CD14-positive monocyte (primary cell): ENCODE measurements around the gene BSND. TPM values are rescaled to one million over a fixed set of nuclear protein-coding genes. Genes with fewer than 3 reads are reported as not detected.
A peak's percentile ranks its signal among the peaks of the same experiment; 100 is the strongest.

Experiments
- DNase-seq, 3 donors: peaks; one replicate each; pipeline ENCODE4 v3.0.0-alpha.2; 2011 to 2022
- H2AFZ ChIP-seq: 2 replicates; pipeline ENCODE4 v1.6.0; 2012; ENCODE audit warnings: mild to moderate bottlenecking, low read depth, low read length, inconsistent platforms; ENCODE audit not compliant: insufficient read depth, poor library complexity, severe bottlenecking
- H3K27ac ChIP-seq, 2 donors: 1 replicate in 1 of 2; 2 replicates in 1 of 2; pipeline ENCODE4 v1.5.1; 2012 to 2013; ENCODE audit warnings: low read length in 2 of 2, control low read depth in 1 of 2, inconsistent platforms in 1 of 2, low read depth in 1 of 2, mild to moderate bottlenecking in 1 of 2
- H3K27me3 ChIP-seq, 2 donors: one replicate each; pipeline versions ENCODE4 v1.6.0 to v1.6.1; 2011 to 2013; ENCODE audit warnings: low read length in 2 of 2; ENCODE audit not compliant: control insufficient read depth in 2 of 2, insufficient read depth in 2 of 2
- H3K36me3 ChIP-seq, 2 donors: replicated peaks in 1 of 2; 1 replicate in 1 of 2; 2 replicates in 1 of 2; pipeline versions ENCODE4 v1.5.1 to v1.6.1; 2012 to 2013; ENCODE audit warnings: low read length in 2 of 2, control low read depth in 1 of 2, inconsistent platforms in 1 of 2, mild to moderate bottlenecking in 1 of 2; ENCODE audit not compliant: insufficient read depth in 2 of 2, control insufficient read depth in 1 of 2
- H3K4me1 ChIP-seq, 2 donors: 1 replicate in 1 of 2; 2 replicates in 1 of 2; pipeline versions ENCODE4 v1.5.1 to v1.6.1; 2012 to 2013; ENCODE audit warnings: low read length in 2 of 2, control low read depth in 1 of 2, inconsistent platforms in 1 of 2, mild to moderate bottlenecking in 1 of 2, moderate library complexity in 1 of 2; ENCODE audit not compliant: insufficient read depth in 2 of 2, control insufficient read depth in 1 of 2
- H3K4me2 ChIP-seq: replicated peaks from 2 replicates; pipeline ENCODE3; 2012; ENCODE audit warnings: low read length, moderate library complexity, mild to moderate bottlenecking; ENCODE audit not compliant: poor library complexity, severe bottlenecking; ENCODE audit errors: extremely low read depth
- H3K4me3 ChIP-seq, 3 experiments: fragments of 200-600 bp in 1 of 3; sonication (generic) in 1 of 3; replicated peaks in 1 of 3; 1 replicate in 2 of 3; 2 replicates in 1 of 3; pipeline ENCODE4 v1.5.1; 2011 to 2013; ENCODE audit warnings: low read length in 3 of 3, mild to moderate bottlenecking in 3 of 3, control low read depth in 2 of 3, low read depth in 2 of 3, inconsistent platforms in 1 of 3, moderate library complexity in 1 of 3
- H3K79me2 ChIP-seq: 2 replicates; pipeline ENCODE4 v1.6.0; 2012; ENCODE audit warnings: mild to moderate bottlenecking, control low read depth, inconsistent platforms, low read length, moderate library complexity; ENCODE audit not compliant: insufficient read depth
- H3K9ac ChIP-seq: 2 replicates; pipeline ENCODE4 v1.6.0; 2017; ENCODE audit warnings: low read length, mild to moderate bottlenecking; ENCODE audit not compliant: insufficient read depth, poor library complexity, severe bottlenecking
- H3K9me3 ChIP-seq, 2 donors: replicated peaks in 1 of 2; 1 replicate in 1 of 2; 2 replicates in 1 of 2; pipeline versions ENCODE4 v1.5.1 to v1.6.1; 2012 to 2013; ENCODE audit warnings: low read length in 2 of 2, control low read depth in 1 of 2; ENCODE audit not compliant: control insufficient read depth in 1 of 2, insufficient read depth in 1 of 2
- H4K20me1 ChIP-seq: 2 replicates; pipeline ENCODE4 v1.6.0; 2012; ENCODE audit warnings: mild to moderate bottlenecking, low read length, control low read depth, moderate library complexity; ENCODE audit not compliant: insufficient read depth
- H3K27ac Mint-ChIP-seq, 7 donors: one replicate each; pipeline ENCODE4 v1.8.0; 2020; ENCODE audit warnings: mild to moderate bottlenecking in 7 of 7, mixed read lengths in 7 of 7, moderate library complexity in 6 of 7, inconsistent platforms in 2 of 7
- H3K27me3 Mint-ChIP-seq, 3 donors: one replicate each; pipeline ENCODE4 v1.8.0; 2021 to 2022; ENCODE audit warnings: low read depth in 3 of 3, mild to moderate bottlenecking in 3 of 3, mixed read lengths in 3 of 3, moderate library complexity in 3 of 3, inconsistent platforms in 1 of 3
- H3K36me3 Mint-ChIP-seq, 2 donors: one replicate each; pipeline ENCODE4 v1.8.0; 2020; ENCODE audit warnings: mixed read lengths in 2 of 2, inconsistent platforms in 1 of 2, mild to moderate bottlenecking in 1 of 2
- H3K4me1 Mint-ChIP-seq: one replicate; pipeline ENCODE4 v1.8.0; 2020; ENCODE audit warnings: mild to moderate bottlenecking, mixed read lengths
- H3K4me3 Mint-ChIP-seq, 2 donors: one replicate each; pipeline ENCODE4 v1.8.0; 2020; ENCODE audit warnings: mild to moderate bottlenecking in 2 of 2, mixed read lengths in 2 of 2, moderate library complexity in 1 of 2
- H3K9me3 Mint-ChIP-seq, 7 donors: one replicate each; pipeline ENCODE4 v1.8.0; 2020 to 2022; ENCODE audit warnings: mixed read lengths in 7 of 7, mild to moderate bottlenecking in 6 of 7, moderate library complexity in 6 of 7, inconsistent platforms in 2 of 7
- CTCF ChIP-seq: fragments of 200-600 bp; IDR thresholded peaks from one replicate; pipeline ENCODE4 v1.8.0; 2022; ENCODE audit warnings: antibody characterized with exemption, mild to moderate bottlenecking
- WGBS: methylation state at CpG from one replicate; pipeline ENCODE4 v1.1.5; 2013; ENCODE audit warnings: missing lambda C conversion rate; ENCODE audit not compliant: insufficient coverage; 5-methylcytosine and 5-hydroxymethylcytosine counted together
- intact Hi-C, 2 donors: fragments of 100-400 bp; cut with micrococcal nuclease; formaldehyde crosslinking; loops; one replicate each; pipeline versions ENCODE4 v1.15.0 to v1.15.1; 2023
- polyA plus RNA-seq, 3 donors: library from polyadenylated mRNA; depleted of rRNA in 1 of 3; unstranded in 2 of 3; stranded (reverse) in 1 of 3; fragments of 300-500 nt in 2 of 3; fragments of >200 nt in 1 of 3; fragmentation: Illumina TruSeq in 2 of 3; gene quantifications; 1 replicate in 2 of 3; 2 replicates in 1 of 3; pipeline ENCODE4 v1.2.3, GENCODE V29; 2012 to 2021

Gene BSND
- polyA plus RNA-seq, 3 donors = not detected

- 84% methylated on average over 6 of the region's 8 CpGs for WGBS
- no peaks in the 10 kb centered on the region for H3K4me1 ChIP-seq
- no peaks in the 10 kb centered on the region for H3K9me3 ChIP-seq
- H3K9ac ChIP-seq = no peak overlapping the region
- no peaks in the 10 kb centered on the region for H3K4me1 Mint-ChIP-seq
- no peaks in the 10 kb centered on the region for H4K20me1 ChIP-seq
- DNase-seq = no peak
- peaks cover 0 to 3% (median 0%) of the 10 kb centered on the region in 7 donors for H3K9me3 Mint-ChIP-seq
- H3K27ac Mint-ChIP-seq = no peak overlapping the region
- H3K4me3 Mint-ChIP-seq = no peak overlapping the region
- H3K4me3 ChIP-seq = no peak overlapping the region
- no peak overlapping the region for H2AFZ ChIP-seq
- no peak for TF ChIP-seq CTCF
- intact Hi-C loops = no loop called here
- no peaks in the 10 kb centered on the region for H3K79me2 ChIP-seq
- H3K27me3 ChIP-seq = no peaks in the 10 kb centered on the region
- no peaks in the 10 kb centered on the region for H3K36me3 Mint-ChIP-seq
- H3K36me3 ChIP-seq = no peaks in the 10 kb centered on the region
- no peak overlapping the region for H3K27ac ChIP-seq
- peaks cover 9 to 18% (median 14%) of the 10 kb centered on the region in 3 donors for H3K27me3 Mint-ChIP-seq
- H3K4me2 ChIP-seq = no peak overlapping the region
Observed at GRCh38 chr1:54987919-54988705, 10.6 kb upstream of the BSND start.

- Mint-ChIP-seq H3K4me1 (no peaks in the 10 kb centered on the region), H3K9me3 (peaks cover 0 to 3% (median 0%) of the 10 kb centered on the region in 7 donors), H3K36me3 (no peaks in the 10 kb centered on the region), H3K4me3 (no peak overlapping the region), H3K27me3 (peaks cover under 1 to 19% (median 7%) of the 10 kb centered on the region in 3 donors), H3K27ac (peak overlapping the region in 1 of 7 donors; percentile 12)
- H3K4me2 ChIP-seq = no peak overlapping the region
- intact Hi-C loops = no loop called here
- no peak overlapping the region for H3K4me3 ChIP-seq
- H3K79me2 ChIP-seq = no peaks in the 10 kb centered on the region
- no peak overlapping the region for H3K9ac ChIP-seq
- no peaks in the 10 kb centered on the region for H3K36me3 ChIP-seq
- H3K27me3 ChIP-seq = no peaks in the 10 kb centered on the region
- H3K4me1 ChIP-seq = no peaks in the 10 kb centered on the region
- DNase-seq = no peak
- H3K27ac ChIP-seq = no peak overlapping the region
- TF ChIP-seq CTCF = no peak
- no peaks in the 10 kb centered on the region for H4K20me1 ChIP-seq
- no peaks in the 10 kb centered on the region for H3K9me3 ChIP-seq
- 100% methylated on average over 2 of the region's 4 CpGs for WGBS
- H2AFZ ChIP-seq = no peak overlapping the region
Observed at GRCh38 chr1:54988975-54989374, 9.8 kb upstream of the BSND start.
